22Rv1 (cell line): ENCODE results near the gene SBF2.

Experiments
- H3K27ac ChIP-seq: fragments of 450-650 bp; 2 replicates; pipeline ENCODE4 v1.5.1; 2017
- ZFX ChIP-seq: fragments of 450-650 bp; IDR thresholded peaks from 2 replicates; pipeline ENCODE4 v1.6.1; 2017; ENCODE audit warnings: antibody characterized with exemption, borderline replicate concordance
- TF ChIP-seq, protein P1 (sequence below): fragments of 450-650 bp; IDR thresholded peaks from 2 replicates; pipeline ENCODE4 v1.5.1; 2017; ENCODE audit warnings: mild to moderate bottlenecking

SBF2 gene

GRCh38 chr11:10019906-10020682 lies 273.9 kb downstream of the SBF2 start:
- H3K27ac ChIP-seq = peak overlapping the region; percentile 48
- TF ChIP-seq, protein P1, sequence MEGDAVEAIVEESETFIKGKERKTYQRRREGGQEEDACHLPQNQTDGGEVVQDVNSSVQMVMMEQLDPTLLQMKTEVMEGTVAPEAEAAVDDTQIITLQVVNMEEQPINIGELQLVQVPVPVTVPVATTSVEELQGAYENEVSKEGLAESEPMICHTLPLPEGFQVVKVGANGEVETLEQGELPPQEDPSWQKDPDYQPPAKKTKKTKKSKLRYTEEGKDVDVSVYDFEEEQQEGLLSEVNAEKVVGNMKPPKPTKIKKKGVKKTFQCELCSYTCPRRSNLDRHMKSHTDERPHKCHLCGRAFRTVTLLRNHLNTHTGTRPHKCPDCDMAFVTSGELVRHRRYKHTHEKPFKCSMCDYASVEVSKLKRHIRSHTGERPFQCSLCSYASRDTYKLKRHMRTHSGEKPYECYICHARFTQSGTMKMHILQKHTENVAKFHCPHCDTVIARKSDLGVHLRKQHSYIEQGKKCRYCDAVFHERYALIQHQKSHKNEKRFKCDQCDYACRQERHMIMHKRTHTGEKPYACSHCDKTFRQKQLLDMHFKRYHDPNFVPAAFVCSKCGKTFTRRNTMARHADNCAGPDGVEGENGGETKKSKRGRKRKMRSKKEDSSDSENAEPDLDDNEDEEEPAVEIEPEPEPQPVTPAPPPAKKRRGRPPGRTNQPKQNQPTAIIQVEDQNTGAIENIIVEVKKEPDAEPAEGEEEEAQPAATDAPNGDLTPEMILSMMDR = no peak
- TF ChIP-seq ZFX = no peak

- H3K27ac ChIP-seq = no peak overlapping the region
- TF ChIP-seq ZFX = no peak
- TF ChIP-seq, protein P1 = no peak
These were observed 276.1 kb downstream of the SBF2 start for GRCh38 chr11:10017911-10018310.

DNA sequence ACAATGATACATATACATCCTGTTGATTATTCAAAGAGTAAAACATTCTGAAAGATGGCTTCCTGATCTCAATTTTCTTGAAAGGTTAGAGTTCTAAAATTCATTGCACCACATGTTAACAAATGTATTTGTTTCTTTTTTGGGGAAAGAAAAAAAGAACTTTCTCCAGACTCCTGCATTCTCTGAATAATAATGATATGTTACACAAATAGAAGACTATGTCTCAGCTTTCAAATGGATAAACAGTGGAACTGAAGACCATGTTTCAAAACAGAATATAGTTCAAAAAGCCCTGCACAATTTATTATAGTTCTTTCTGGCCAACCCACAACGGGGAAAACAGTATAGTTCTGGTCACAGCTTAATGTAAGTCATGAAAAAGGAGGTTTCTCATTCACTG lies 277.0 kb downstream of the SBF2 start:
- TF ChIP-seq ZFX = no peak
- TF ChIP-seq, protein P1 = no peak
- no peak overlapping the region for H3K27ac ChIP-seq

GRCh38 chr11:10012068-10012467 lies 282.0 kb downstream of the SBF2 start:
- TF ChIP-seq, protein P1 = no peak
- no peak for TF ChIP-seq ZFX
- H3K27ac ChIP-seq = no peak overlapping the region

DNA sequence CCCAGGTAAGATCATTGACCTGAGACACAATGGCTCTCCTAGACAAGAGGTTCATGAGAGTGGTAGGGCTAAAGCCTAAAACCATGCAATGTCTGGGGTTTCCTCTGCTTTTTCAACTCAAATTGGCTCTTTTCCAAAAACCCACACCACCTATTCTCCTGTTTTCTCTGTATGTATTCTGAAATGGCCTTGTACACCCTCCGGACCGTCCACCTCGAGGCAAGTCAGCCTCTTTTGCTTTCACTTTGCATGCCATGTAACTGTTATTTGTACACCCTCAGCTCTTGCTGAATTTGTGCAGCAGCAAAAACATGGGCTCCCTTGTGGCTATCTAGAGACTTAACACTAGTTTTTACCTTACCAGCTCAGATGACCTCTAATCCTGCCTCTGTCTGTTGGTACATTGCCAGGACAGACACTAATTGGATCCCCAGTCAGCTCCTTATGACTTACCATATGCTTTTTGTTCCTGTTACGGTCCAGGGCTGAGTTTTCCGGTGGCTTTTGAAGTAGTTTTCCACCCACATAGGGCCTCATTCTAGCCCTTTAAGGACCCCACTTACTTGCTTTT lies 288.0 kb downstream of the SBF2 start:
- TF ChIP-seq, protein P1 = no peak
- no peak for TF ChIP-seq ZFX
- H3K27ac ChIP-seq = no peak overlapping the region

DNA sequence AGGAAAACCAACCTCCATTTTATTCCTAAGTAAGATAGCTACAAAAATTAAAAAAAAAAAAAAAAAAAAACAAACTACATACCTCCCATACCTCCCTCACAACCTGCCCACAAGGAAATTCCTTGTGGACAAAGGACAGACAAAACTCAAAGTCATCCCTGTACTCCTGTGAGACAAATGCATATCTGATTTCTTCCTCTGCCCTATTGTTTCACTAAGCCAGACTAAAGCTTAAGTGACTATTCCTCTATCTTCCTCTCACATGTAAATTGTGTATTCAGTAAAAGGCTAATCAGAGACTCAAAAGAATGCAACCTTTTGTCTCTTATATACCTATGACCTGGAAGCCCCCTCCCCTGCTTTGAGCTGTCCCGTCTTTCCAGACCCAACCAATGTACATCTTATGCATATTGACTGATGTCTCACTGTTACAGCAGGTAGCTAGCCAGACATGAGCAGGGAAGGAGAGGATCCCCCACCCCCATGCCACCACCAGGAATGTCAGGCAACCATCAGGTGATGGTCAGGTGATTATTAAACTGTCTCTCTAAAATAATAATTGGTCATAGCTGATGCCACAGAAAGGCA lies 289.4 kb downstream of the SBF2 start:
- TF ChIP-seq, protein P1 = no peak
- no peak for TF ChIP-seq ZFX
- no peak overlapping the region for H3K27ac ChIP-seq

- no peak for TF ChIP-seq ZFX
- TF ChIP-seq, protein P1 = no peak
These were observed 291.8 kb downstream of the SBF2 start for GRCh38 chr11:10002221-10002620.

More at GRCh38 chr11:10002221-10002620, 291.8 kb downstream of the SBF2 start:
- no peak overlapping the region for H3K27ac ChIP-seq
